NCI-H2227 (cell line): ENCODE results near the gene FOXP1.

Experiments
- DNase-seq: peaks from one replicate; lab custom pipeline; 2025; ENCODE audit not compliant: unreplicated experiment; lab: John Stamatoyannopoulos, UW

Gene FOXP1

GRCh38 chr3:71282976-71283375 lies 300.6 kb downstream of the FOXP1 start:
- no peak for DNase-seq

GRCh38 chr3:71281280-71281679 lies 302.2 kb downstream of the FOXP1 start:
- DNase-seq: no peak

GRCh38 chr3:71277341-71277740 lies 306.2 kb downstream of the FOXP1 start:
- DNase-seq: no peak

GRCh38 chr3:71276531-71276930 lies 307.0 kb downstream of the FOXP1 start:
- DNase-seq: no peak

GRCh38 chr3:71273453-71273852 lies 310.1 kb downstream of the FOXP1 start:
- no peak for DNase-seq

- DNase-seq: no peak
These were observed 311.9 kb downstream of the FOXP1 start for GRCh38 chr3:71271596-71271995.

- DNase-seq: no peak
These were observed 313.6 kb downstream of the FOXP1 start for GRCh38 chr3:71269906-71270305.

- DNase-seq: no peak
These were observed 315.0 kb downstream of the FOXP1 start for GRCh38 chr3:71268462-71268999.

- no peak for DNase-seq
These were observed 316.7 kb downstream of the FOXP1 start for GRCh38 chr3:71266875-71267274.

GRCh38 chr3:71265365-71265915 lies 318.1 kb downstream of the FOXP1 start:
- no peak for DNase-seq

- DNase-seq: no peak
These were observed 318.7 kb downstream of the FOXP1 start for GRCh38 chr3:71264840-71265239.

GRCh38 chr3:71262364-71263265 lies 320.9 kb downstream of the FOXP1 start:
- no peak for DNase-seq

GRCh38 chr3:71260782-71261181 lies 322.7 kb downstream of the FOXP1 start:
- DNase-seq: no peak

- no peak for DNase-seq
These were observed 325.0 kb downstream of the FOXP1 start for GRCh38 chr3:71258526-71258925.

- DNase-seq: no peak
These were observed 325.4 kb downstream of the FOXP1 start for GRCh38 chr3:71258116-71258515.

- no peak for DNase-seq
These were observed 328.0 kb downstream of the FOXP1 start for GRCh38 chr3:71255498-71255897.

GRCh38 chr3:71254281-71255057 lies 329.1 kb downstream of the FOXP1 start:
- DNase-seq: no peak

- no peak for DNase-seq
These were observed 330.4 kb downstream of the FOXP1 start for GRCh38 chr3:71253169-71253568.

- no peak for DNase-seq
These were observed 331.1 kb downstream of the FOXP1 start for GRCh38 chr3:71252466-71252865.

GRCh38 chr3:71251156-71251775 lies 332.3 kb downstream of the FOXP1 start:
- no peak for DNase-seq

GRCh38 chr3:71250026-71250425 lies 333.5 kb downstream of the FOXP1 start:
- no peak for DNase-seq
